Neural progenitor cell (in vitro differentiated cells): Measurements from ENCODE around the gene ADGRF1. TPM values are rescaled to one million over a fixed set of nuclear protein-coding genes. Genes with fewer than 3 reads are reported as not detected.
A peak's percentile ranks its signal among the peaks of the same experiment; 100 is the strongest.

Experiments used
- DNase-seq: peaks from one replicate; pipeline ENCODE4 v3.0.0-alpha.2; 2016; ENCODE audit warnings: low spot score
- H2AFZ ChIP-seq: fragments of 200-600 bp; sonication (generic); replicated peaks from 2 replicates; pipeline ENCODE4 v1.6.1; 2016; ENCODE audit warnings: antibody characterized with exemption
- H3F3A ChIP-seq: fragments of 200-600 bp; sonication (generic); 2 replicates; pipeline ENCODE4 v1.6.1; 2016; ENCODE audit warnings: antibody characterized with exemption, low read depth
- H3K27ac ChIP-seq: fragments of 200-600 bp; sonication (generic); 2 replicates; pipeline ENCODE4 v1.5.1; 2016; ENCODE audit warnings: mild to moderate bottlenecking
- H3K27me3 ChIP-seq: fragments of 200-600 bp; sonication (generic); 2 replicates; pipeline ENCODE4 v1.6.1; 2016; ENCODE audit warnings: mild to moderate bottlenecking, moderate library complexity
- H3K36me3 ChIP-seq: fragments of 200-600 bp; sonication (generic); 2 replicates; pipeline ENCODE4 v1.5.1; 2016
- H3K4me1 ChIP-seq: fragments of 200-600 bp; sonication (generic); 2 replicates; pipeline ENCODE4 v1.6.1; 2016; ENCODE audit warnings: mixed run types
- H3K4me2 ChIP-seq: fragments of 200-600 bp; sonication (generic); 2 replicates; pipeline ENCODE4 v1.6.1; 2016
- H3K4me3 ChIP-seq: fragments of 200-600 bp; sonication (generic); 2 replicates; pipeline ENCODE4 v1.5.1; 2016
- H3K79me2 ChIP-seq: fragments of 200-600 bp; sonication (generic); 2 replicates; pipeline ENCODE4 v1.6.1; 2016; ENCODE audit warnings: low read depth
- H3K9ac ChIP-seq: fragments of 200-600 bp; sonication (generic); 2 replicates; pipeline ENCODE4 v1.6.1; 2016
- H3K9me3 ChIP-seq: fragments of 200-600 bp; sonication (generic); 2 replicates; pipeline ENCODE4 v1.5.1; 2016; ENCODE audit warnings: low read depth
- H4K20me1 ChIP-seq: fragments of 200-600 bp; sonication (generic); 2 replicates; pipeline ENCODE4 v1.6.1; 2016; ENCODE audit warnings: low read depth
- H3K27ac Mint-ChIP-seq: 3 replicates; pipeline ENCODE4 v1.8.0; 2021; ENCODE audit warnings: mixed read lengths
- H3K27me3 Mint-ChIP-seq: 2 replicates; pipeline ENCODE4 v1.8.0; 2022; ENCODE audit warnings: low read depth, mild to moderate bottlenecking, inconsistent platforms, moderate library complexity, mixed read lengths; ENCODE audit not compliant: insufficient read depth
- H3K36me3 Mint-ChIP-seq: 3 replicates; pipeline ENCODE4 v1.8.0; 2021; ENCODE audit warnings: mixed read lengths
- H3K4me1 Mint-ChIP-seq: 3 replicates; pipeline ENCODE4 v1.8.0; 2021; ENCODE audit warnings: mixed read lengths
- H3K4me3 Mint-ChIP-seq: 3 replicates; pipeline ENCODE4 v1.8.0; 2021; ENCODE audit warnings: mild to moderate bottlenecking, moderate library complexity, mixed read lengths
- H3K9me3 Mint-ChIP-seq: 3 replicates; pipeline ENCODE4 v1.8.0; 2020; ENCODE audit warnings: mixed read lengths
- EZH2 ChIP-seq: fragments of 200-600 bp; sonication (generic); IDR thresholded peaks from 2 replicates; pipeline ENCODE4 v1.6.1; 2017; ENCODE audit warnings: antibody characterized with exemption, mild to moderate bottlenecking, moderate library complexity
- EZH2phosphoT487 ChIP-seq: fragments of 200-600 bp; sonication (generic); IDR thresholded peaks from 2 replicates; pipeline ENCODE4 v1.6.1; 2017; ENCODE audit warnings: antibody characterized with exemption
- total RNA-seq: library from RNA; depleted of rRNA; stranded (reverse); fragments of >200 nt; gene quantifications from 2 replicates; pipeline ENCODE4 v1.2.3, GENCODE V29; 2015; ENCODE audit warnings: low replicate concordance
- TF ChIP-seq, protein P1 (sequence below): fragments of 200-600 bp; sonication (generic); IDR thresholded peaks from 2 replicates; pipeline ENCODE4 v1.5.1; 2017; ENCODE audit warnings: antibody characterized with exemption, mild to moderate bottlenecking

ADGRF1 gene
- total RNA-seq, 1 donor from 2014 or later, result not detected

DNA sequence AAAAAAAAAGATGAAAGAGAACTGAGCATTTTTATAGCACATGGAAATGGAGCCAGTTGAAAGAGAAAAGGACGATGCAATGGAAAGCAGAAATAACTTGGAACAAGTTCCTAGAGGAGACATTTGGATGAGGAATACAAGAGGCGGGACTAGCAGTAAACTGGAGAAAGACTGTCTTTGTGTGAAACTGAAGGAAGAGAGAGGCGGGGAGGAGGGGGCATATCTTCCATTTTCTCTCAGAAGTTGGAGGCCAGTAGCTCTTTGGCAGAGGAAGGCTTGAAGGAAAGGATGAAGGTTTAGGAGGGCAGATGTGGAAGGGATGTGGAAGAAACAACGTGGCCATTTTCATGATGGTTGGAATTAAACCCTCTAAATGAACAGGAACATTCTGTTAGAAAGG, 33.0 kb upstream of the ADGRF1 start:
- H3K9me3 ChIP-seq, result no peaks in the 10 kb centered on the region
- H3K79me2 ChIP-seq, result no peaks in the 10 kb centered on the region
- H3K4me2 ChIP-seq, result no peak overlapping the region
- H3K4me3 ChIP-seq, result no peak overlapping the region
- no peak overlapping the region for H3K9ac ChIP-seq
- H3K27me3 ChIP-seq, result no peaks in the 10 kb centered on the region
- H3F3A ChIP-seq, result no peaks in the 10 kb centered on the region
- no peaks in the 10 kb centered on the region for H3K36me3 ChIP-seq
- Mint-ChIP-seq H3K27ac (no peak overlapping the region), H3K27me3 (peaks cover 4% of the 10 kb centered on the region), H3K36me3 (no peaks in the 10 kb centered on the region), H3K4me1 (peaks cover 3% of the 10 kb centered on the region), H3K4me3 (no peak overlapping the region), H3K9me3 (no peaks in the 10 kb centered on the region)
- H4K20me1 ChIP-seq, result no peaks in the 10 kb centered on the region
- no peak overlapping the region for H3K27ac ChIP-seq
- TF ChIP-seq, protein P1, sequence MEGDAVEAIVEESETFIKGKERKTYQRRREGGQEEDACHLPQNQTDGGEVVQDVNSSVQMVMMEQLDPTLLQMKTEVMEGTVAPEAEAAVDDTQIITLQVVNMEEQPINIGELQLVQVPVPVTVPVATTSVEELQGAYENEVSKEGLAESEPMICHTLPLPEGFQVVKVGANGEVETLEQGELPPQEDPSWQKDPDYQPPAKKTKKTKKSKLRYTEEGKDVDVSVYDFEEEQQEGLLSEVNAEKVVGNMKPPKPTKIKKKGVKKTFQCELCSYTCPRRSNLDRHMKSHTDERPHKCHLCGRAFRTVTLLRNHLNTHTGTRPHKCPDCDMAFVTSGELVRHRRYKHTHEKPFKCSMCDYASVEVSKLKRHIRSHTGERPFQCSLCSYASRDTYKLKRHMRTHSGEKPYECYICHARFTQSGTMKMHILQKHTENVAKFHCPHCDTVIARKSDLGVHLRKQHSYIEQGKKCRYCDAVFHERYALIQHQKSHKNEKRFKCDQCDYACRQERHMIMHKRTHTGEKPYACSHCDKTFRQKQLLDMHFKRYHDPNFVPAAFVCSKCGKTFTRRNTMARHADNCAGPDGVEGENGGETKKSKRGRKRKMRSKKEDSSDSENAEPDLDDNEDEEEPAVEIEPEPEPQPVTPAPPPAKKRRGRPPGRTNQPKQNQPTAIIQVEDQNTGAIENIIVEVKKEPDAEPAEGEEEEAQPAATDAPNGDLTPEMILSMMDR, result no peak
- no peak for TF ChIP-seq EZH2phosphoT487
- TF ChIP-seq EZH2, result no peak
- no peak for DNase-seq
- H3K4me1 ChIP-seq, result peaks cover 9% of the 10 kb centered on the region
- no peak overlapping the region for H2AFZ ChIP-seq

DNA sequence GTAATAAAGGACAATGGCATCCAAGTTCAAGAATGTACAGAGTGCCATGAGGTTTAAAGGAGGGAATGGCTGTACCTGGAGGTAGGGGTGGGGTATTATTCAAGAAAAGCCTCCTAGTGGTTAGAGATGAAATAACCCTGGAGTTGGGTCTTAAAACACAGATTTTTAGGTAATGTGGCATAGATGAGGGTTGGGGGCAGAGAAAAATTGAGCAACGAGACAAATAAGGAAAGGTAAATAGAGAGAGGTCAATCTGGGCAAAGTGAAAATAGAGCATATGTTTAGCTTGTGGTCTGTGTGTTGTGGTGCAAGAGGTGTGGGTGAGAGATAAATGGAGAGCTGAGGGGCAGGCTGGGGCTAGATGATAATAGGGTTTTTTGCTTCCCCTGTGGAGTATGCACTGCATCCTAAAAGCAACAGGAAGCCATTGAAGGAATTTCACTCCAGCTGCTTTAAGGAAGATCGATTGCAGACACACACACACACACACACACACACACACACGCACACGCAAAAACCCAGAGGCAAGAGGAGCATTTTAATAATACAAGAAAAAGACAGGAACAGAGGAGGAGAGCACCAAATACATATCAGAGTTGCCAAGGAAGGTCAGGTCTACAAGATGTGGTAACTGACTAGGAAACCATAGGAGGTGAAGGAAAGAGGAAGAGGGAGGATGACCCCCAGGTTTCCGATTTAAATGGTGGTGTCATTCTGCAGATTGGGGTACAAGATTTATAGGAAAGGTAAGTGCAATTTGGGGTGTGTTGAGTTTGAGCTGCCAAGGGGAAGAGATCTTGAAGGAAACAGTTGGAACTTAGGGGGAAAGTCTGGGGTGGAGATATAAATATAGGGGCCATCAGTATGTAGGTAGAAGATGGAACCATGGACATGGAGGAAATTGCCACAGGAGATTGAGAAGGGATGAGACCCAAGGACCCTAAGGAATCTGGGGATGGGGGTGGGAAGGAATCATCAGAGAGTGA, 31.3 kb upstream of the ADGRF1 start:
- H3K27ac ChIP-seq, result no peak overlapping the region

DNA sequence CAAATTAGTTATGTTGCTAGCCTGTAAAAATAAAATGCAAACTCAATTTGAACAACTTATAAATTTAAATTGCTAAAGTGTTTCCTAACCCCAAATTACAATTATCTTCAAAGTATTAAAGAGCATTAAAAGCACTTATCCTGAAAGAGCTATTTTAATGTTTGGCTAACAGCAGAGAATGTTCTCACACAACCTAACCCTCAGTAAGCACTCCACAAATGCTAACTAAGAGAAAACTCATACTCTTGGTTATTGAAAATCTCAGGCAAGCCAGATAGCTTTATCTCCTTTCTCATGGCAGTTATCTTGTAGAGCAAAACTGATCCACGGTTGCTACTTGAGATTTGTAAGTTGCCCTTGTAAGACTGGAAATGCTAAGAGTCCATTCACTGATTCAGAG, 30.5 kb upstream of the ADGRF1 start:
- Mint-ChIP-seq H3K9me3 (no peaks in the 10 kb centered on the region), H3K27me3 (no peaks in the 10 kb centered on the region), H3K4me1 (peaks cover 3% of the 10 kb centered on the region), H3K4me3 (no peak overlapping the region), H3K27ac (no peak overlapping the region), H3K36me3 (no peaks in the 10 kb centered on the region)
- Histone ChIP-seq H3K36me3 (no peaks in the 10 kb centered on the region), H3K4me2 (no peak overlapping the region), H3K9ac (no peak overlapping the region), H3K27me3 (no peaks in the 10 kb centered on the region), H3K27ac (no peak overlapping the region), H3K4me3 (no peak overlapping the region), H3F3A (no peaks in the 10 kb centered on the region), H3K4me1 (peaks cover 9% of the 10 kb centered on the region), H3K9me3 (no peaks in the 10 kb centered on the region), H3K79me2 (no peaks in the 10 kb centered on the region), H4K20me1 (no peaks in the 10 kb centered on the region), H2AFZ (no peak overlapping the region)
- no peak for TF ChIP-seq EZH2phosphoT487
- TF ChIP-seq, protein P1, result no peak
- TF ChIP-seq EZH2, result no peak
- DNase-seq, result no peak

More for the DNA sequence above, 31.3 kb upstream of the ADGRF1 start:
- Histone ChIP-seq H3F3A (no peaks in the 10 kb centered on the region), H3K79me2 (no peaks in the 10 kb centered on the region), H4K20me1 (no peaks in the 10 kb centered on the region), H3K9me3 (no peaks in the 10 kb centered on the region), H3K36me3 (no peaks in the 10 kb centered on the region), H2AFZ (no peak overlapping the region), H3K4me2 (no peak overlapping the region), H3K9ac (no peak overlapping the region), H3K4me3 (no peak overlapping the region), H3K27me3 (no peaks in the 10 kb centered on the region), H3K4me1 (peaks cover 9% of the 10 kb centered on the region)
- Mint-ChIP-seq H3K9me3 (no peaks in the 10 kb centered on the region), H3K27ac (no peak overlapping the region), H3K36me3 (no peaks in the 10 kb centered on the region), H3K27me3 (peaks cover 4% of the 10 kb centered on the region), H3K4me1 (peaks cover 3% of the 10 kb centered on the region), H3K4me3 (no peak overlapping the region)
- no peak for DNase-seq
- TF ChIP-seq EZH2phosphoT487, result no peak
- TF ChIP-seq, protein P1, result peak; percentile 56
- no peak for TF ChIP-seq EZH2
